Measurements from ENCODE around the gene KAT8.

KAT8 gene

DNA sequence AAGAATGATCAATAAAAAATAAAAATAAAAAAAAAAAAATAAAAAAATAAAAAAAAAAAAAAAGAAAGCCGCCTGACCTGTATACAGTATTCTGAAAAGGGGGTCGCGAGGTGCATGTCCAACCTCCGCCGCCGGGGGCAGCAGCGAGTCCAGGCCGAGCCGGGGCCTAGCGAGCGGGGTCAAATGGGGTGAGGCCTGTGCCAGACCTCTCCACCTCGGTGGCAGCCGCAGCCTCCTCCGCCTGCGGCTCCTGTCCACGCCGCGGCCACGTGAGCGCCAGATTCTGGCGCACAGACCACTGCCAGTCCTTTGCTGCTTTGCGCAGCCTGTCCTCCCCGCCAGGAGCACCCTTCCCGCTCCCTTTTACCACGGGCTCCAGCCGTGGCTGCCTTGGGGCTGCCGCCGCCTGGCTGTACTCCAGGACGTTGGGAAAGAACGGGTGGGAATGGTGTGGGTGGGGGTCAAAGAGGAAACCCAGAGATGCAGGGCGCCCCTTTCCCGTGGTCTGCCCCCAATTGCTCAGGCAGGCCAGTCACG, 11.7 kb upstream of the KAT8 start:
- no peak overlapping the region for H3K4me3 ChIP-seq (ENCODE audit: low read depth, low read length)
- DNase-seq (ENCODE audit: low read depth): no peak

DNA sequence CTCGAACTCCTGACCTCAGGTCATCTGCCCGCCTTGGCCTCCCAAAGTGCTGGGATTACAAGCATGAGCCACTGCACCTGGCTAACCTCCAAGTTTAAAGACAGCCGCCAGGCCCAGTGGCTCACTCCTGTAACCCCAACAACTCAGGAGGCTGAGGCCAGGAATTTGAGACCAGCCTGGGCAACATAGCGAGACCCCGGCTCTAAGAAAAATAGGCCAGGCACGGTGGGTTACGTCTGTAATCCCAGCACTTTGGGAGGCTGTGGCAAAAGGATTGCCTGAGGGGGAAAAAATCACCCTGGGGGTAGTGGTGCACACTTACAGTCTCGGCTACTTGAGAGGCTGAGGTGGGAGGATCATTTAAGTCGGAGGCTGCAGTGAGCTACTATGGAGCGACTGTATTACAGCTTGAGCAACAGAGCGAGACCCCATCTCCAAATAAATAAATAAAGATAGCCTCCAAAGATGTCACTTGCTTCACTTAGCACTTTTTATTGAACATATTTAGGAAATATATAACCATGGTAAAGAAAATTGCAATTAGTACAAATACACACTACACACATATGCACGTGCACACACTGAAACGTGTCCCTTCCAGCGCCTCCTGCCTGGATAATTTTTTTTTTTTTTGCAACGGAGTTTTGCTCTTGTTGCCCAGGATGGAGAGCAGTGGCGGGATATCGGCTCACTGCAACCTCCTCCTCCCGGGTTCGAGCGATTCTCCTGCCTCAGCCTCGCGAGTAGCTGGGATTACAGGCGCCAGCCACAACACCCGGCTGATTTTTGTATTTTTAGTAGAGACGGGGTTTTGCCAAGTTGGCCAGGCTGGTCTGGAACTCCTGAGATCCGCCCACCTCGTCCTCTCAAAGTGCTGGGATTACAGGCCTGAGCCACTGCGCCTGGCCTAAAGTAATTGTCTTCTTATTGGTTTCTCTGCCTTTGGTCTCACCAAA, 10.7 kb upstream of the KAT8 start:
- no peak for DNase-seq (ENCODE audit: low read depth)
- no peak overlapping the region for H3K4me3 ChIP-seq (ENCODE audit: low read depth, low read length)

DNA sequence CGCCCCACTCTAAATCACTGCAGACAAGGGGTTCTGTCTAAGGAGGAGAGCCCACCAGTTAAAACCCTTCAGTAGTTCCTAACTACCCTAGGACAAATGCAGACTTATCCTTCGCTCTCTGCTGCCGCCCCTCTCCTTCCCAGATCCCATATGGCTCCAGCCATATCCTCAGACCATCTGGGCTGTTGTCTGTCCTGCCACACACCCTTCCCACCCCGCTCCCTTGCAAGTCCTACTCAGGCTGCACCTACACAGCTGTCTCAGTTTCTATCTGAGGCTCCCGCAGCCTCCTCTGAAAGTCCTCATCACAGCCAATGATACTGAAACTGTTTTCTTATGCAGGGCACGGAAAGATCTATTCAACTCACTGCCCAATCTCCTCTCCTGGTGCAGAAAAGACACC, 10.0 kb upstream of the KAT8 start:
- no peak for DNase-seq (ENCODE audit: low read depth)
- peak overlapping the region; percentile 98 for H3K4me3 ChIP-seq (ENCODE audit: low read depth, low read length)

DNA sequence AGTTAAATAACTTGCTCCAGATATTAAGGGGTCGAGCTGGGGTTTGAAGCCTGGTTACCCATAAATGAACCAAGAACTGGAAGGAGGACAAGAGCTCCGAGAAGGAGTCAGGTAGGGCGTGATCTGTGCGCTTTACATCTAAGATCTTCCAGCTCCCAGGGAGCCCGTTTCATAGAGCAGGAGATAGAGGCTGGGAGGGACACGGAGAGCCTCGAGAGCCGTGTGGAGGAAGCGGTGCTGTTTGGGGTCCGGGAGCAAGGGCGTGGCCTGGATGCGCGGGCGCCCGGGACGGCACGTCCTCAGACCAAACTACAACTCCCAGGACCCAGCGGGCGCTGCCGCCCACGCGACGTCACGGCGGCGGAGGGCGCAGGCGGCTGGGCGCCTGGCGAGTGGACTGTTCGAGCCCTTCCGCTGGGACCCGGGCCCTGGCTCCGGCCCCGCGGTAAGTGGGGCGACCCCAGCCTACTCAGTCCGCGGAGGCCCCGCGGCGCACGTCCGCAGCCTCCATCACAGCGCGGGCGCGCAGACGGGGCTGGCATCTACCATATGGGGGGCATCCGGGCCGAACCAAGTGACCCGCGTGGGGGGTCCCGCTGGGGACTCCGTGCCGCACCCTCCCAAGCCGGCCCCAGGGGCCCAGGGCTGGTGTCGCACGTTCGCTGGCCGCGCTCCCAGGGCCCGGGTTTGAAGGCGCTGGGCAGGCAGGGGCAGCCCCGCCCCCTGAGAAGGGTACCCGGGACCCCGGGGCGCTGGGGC, 9.2 kb upstream of the KAT8 start, which contains the start of gene BCKDK:
Gene BCKDK, plus strand, starts transcription at position 352 of the 759 bp plus-strand sequence. CDS start 838 bp downstream, outside the sequence.
- peak within 1 kb of the TSS; percentile 98 for H3K4me3 ChIP-seq (ENCODE audit: low read depth, low read length)
- no peak for DNase-seq (ENCODE audit: low read depth)

DNA sequence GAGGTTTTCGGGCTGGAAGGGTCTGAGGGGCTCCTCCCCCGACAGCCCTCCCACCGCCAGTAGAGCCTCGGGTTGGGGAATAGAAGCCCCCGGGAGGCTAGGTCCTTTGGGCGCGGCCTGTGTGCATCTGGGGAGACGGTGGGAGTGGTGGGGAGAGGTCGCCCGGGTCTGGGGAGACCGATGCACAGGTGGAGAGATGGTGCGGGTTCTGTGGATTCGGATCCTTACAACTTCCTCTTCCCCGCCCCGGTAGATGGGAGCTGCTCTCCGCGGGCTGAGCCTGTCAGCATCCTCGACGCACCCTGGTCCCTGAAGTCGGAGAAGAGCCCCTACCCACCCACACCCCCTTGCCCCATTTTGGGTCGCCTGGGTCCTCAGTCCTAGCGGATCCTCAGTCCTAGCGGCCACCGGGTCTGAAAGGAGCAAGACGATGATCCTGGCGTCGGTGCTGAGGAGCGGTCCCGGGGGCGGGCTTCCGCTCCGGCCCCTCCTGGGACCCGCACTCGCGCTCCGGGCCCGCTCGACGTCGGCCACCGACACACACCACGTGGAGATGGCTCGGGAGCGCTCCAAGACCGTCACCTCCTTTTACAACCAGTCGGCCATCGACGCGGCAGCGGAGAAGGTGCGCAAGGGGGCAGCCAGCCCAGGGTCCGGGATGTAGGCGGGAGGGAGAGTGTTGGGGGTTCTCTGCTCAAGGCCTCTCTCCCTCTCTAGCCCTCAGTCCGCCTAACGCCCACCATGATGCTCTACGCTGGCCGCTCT, 8.5 kb upstream of the KAT8 start:
- no peak for DNase-seq (ENCODE audit: low read depth)
- peak overlapping the region; percentile 98 for H3K4me3 ChIP-seq (ENCODE audit: low read depth, low read length)

DNA sequence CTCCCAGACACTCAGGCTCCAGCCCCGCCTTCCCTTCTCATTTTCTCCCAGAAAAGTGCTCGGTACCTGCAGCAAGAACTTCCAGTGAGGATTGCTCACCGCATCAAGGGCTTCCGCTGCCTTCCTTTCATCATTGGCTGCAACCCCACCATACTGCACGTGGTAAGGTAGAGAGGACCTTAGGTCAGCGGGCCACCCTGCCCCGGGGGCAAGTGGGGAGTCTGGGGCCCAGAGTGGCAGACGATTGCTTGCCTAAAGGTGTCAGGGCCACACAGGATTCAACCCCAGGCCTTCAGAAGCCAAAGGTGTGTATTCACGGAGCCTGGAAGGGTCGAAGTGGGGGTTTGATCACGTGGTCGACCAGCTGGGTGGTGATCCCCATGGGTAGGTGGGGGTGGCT, 7.8 kb upstream of the KAT8 start:
- H3K4me3 ChIP-seq (ENCODE audit: low read depth, low read length): peak overlapping the region; percentile 98

DNA sequence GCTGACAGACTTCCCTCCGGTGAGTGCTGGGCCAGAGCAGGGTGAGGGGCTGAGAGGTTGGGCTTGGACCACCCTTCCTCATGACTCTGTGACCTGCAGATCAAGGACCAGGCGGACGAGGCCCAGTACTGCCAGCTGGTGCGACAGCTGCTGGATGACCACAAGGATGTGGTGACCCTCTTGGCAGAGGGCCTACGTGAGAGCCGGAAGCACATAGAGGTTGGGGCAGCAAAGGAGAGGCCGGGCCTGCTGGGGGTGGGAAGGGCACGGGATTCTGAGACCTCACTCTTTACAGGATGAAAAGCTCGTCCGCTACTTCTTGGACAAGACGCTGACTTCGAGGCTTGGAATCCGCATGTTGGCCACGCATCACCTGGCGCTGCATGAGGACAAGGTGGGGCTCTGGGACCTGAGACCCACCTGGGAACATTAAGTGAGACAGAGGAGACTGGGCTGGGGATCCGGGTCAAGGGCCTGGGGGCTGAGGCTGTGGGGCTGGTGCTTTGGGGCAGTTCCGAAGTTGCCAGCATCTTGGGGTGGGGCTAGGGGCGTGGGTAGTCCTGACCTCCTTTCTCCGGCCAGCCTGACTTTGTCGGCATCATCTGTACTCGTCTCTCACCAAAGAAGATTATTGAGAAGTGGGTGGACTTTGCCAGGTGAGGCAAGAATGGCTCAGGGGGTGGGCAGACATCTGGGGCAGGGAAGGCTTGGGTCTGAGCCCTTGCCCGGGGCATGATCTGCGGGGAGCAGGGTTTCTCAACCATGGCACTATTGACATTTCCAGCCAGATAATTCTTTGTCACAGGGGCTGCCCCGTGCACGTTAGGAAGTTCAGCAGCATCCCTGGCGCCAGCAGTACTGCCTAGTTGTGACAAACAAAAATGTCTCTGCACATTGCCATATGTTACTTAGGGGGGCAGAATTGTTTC, 7.1 kb upstream of the KAT8 start:
- DNase-seq (ENCODE audit: low read depth): no peak
- H3K4me3 ChIP-seq (ENCODE audit: low read depth, low read length): no peak overlapping the region

More for the DNA sequence above, 7.8 kb upstream of the KAT8 start:
- DNase-seq (ENCODE audit: low read depth): no peak

DNA sequence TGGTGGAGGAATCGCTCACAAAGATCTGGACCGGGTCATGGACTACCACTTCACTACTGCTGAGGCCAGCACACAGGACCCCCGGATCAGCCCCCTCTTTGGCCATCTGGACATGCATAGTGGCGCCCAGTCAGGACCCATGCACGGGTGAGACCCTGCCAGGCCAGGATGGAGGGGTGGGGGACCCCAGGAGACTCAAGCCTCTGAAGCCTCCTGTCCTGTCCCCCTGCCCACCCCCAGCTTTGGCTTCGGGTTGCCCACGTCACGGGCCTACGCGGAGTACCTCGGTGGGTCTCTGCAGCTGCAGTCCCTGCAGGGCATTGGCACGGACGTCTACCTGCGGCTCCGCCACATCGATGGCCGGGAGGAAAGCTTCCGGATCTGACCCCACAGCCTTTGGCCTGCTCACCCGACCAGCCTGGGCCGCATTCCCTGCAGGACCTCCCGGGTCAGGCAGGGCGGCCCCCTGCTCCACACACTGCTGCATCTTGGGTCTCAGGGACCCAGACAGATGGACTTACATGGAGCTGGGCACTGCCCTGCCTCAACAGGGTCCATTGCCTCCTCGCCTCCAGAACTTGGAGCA, 5.5 kb upstream of the KAT8 start:
- no peak for DNase-seq (ENCODE audit: low read depth)
- no peak overlapping the region for H3K4me3 ChIP-seq (ENCODE audit: low read depth, low read length)

DNA sequence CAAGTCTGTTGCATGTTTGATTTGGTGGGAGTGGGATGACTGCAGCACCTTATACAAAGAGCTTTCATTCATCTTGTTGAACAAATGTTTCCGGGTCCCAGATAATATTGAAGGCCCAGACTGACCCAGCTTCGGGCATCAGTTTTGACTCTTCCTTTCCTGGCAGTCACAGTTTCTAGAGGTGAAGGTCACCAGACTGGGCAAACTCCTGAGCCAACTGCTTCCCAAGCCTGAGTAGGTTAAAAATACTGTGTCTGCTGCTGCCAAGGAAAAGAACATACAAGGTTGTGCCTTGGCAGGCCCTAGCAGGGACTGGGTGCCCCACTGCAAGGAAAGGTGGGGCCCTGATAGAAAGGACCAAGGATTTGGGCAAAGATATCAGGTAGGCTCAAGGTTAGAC, 4.8 kb upstream of the KAT8 start:
- H3K4me3 ChIP-seq (ENCODE audit: low read depth, low read length): no peak overlapping the region
- no peak for DNase-seq (ENCODE audit: low read depth)

DNA sequence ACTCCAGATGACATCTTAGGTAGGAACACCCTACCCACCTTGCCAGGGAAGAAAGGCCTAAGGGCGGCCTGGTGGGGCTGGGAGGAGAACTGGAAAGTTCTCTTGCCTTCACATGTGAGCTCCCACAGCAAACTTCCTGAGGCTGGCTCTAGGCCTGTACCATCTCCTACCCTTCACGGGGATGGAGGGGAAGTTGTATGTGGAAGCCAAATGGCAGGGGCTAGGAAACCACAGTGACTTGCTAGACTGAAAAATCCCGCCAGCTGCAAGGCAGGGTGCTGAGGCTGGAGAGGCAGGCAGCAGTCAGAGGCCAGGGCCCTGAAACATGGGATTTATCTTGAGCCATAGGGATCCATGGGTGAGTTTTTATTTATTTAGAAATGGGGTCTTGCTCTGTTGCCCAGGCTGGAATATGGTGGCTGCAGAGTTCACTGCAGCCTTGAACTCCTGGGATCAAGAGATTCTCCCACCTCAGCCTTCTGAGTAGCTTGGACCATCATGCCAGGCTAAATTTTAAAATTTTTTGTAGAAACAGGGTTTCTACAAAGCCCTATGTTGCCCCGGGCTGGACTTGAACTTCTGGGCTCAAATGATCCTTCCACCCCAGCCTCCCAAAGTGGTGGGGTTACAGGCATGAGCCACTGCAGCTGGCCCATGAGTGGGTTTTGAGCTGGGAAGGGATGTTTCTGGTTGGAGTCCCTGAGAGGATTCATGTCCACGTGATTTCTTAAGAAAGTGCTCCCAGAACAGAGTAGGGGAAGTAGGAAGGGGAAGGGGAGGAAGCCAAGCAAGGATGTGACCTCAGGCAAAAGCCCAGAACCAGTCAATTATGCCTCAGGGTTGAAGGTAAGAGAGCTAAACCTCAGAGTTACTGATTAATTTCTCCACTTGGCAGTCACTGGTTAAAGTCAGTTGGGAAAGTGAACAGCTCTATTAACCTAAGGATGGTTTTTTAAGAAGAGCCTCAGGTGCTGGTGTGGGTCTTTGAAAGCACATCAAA, 4.0 kb upstream of the KAT8 start:
- no peak for DNase-seq (ENCODE audit: low read depth)
- H3K4me3 ChIP-seq (ENCODE audit: low read depth, low read length): no peak overlapping the region

DNA sequence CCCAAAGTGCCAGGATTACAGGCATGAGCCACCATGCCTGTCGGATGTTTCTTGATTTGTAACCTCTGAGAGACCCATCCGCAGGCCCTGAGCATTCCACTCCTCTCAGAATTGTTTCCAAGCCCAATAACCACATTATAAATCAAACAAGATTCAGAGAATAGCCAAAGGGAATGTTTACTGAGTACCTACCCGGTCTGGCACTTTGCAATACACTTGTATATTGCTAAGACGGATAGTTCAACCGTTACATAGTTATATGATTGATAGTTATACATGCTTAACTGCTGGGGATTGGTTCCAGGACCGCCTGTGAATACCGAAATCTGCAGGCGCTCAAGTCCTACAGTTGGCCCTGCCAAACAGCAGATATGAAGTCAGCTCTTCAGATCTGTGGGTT, 3.0 kb upstream of the KAT8 start:
- H3K4me3 ChIP-seq (ENCODE audit: low read depth, low read length): no peak overlapping the region
- no peak for DNase-seq (ENCODE audit: low read depth)

DNA sequence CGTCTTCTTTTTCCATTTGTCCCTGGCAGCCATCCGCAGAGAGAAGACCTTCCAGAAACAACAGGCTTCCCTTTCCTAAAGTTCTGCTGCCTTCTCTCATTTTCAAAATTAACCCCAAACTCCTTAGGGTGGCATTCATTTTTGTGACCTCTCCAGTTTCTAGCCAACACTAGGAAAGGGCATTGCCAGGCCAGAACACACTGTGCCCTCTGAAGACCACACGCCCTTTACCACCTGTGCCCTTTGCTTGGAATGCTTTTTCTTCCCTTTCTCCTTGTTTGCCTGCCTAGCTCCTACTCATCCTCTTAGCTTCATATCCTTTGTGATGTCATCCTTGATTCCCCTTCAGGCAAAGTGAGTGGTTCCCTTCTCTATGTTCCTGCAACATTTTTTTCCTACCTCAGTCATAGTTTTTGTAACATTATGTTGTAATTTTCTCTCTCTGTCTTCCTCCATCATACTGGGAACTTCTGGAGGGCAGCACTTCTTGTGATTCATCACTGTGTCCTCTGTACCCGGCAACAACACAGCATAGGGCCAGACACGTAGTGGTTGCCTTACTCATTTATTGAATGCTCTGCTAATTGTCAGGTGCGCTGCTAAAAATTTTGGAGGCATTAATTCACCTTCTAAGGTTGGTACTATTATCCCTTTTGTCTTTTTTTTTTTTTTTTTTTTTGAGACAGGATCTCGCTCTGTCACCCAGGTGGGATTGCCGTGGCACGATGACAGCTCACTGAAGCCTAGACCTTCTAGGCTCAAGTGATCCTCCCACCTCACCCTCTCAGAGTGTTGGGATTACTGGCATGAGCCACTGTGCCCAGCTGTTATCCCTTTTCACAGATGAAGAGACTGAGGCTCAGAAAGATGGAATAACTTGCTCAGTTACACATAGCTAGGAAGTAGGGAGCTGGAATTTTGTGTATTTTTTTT, 1.0 kb downstream of the KAT8 start:
- H3K4me3 ChIP-seq (ENCODE audit: low read depth, low read length): peak overlapping the region; percentile 67
- peak; percentile 56 for DNase-seq (ENCODE audit: low read depth)

DNA sequence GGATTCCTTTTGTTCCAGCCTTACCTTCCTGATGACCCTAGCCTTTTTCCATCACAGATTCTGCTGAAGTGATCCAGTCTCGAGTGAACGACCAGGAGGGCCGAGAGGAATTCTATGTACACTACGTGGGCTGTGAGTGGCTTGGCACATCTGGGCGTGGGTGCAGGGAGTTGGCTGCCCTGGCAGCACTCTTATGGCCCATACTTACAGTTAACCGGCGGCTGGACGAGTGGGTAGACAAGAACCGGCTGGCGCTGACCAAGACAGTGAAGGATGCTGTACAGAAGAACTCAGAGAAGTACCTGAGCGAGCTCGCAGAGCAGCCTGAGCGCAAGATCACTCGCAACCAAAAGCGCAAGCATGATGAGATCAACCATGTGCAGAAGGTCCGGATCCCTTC, 2.7 kb downstream of the KAT8 start:
- DNase-seq (ENCODE audit: low read depth): no peak
- no peak overlapping the region for H3K4me3 ChIP-seq (ENCODE audit: low read depth, low read length)

DNA sequence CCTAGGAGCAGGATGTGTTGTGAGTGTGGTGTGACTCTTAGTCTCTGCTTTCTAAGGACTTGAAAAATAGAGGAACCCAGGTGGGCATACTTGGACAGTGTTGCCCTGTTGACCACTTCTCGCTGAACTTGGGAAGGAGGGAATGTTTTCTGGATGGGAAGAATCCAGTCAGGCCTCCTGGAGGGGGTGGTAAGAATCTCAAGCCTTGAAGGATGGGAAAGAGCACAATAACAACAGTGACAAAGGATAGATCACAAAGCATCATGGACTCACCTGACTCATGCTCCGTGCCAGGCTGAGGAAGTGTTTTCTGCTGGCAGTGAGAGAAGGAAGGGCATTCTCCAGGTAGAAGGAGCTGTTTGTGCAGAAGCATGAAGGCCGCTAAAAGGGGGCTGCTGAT, 8.4 kb downstream of the KAT8 start:
- H3K4me3 ChIP-seq (ENCODE audit: low read depth, low read length): no peak overlapping the region
- no peak for DNase-seq (ENCODE audit: low read depth)

DNA sequence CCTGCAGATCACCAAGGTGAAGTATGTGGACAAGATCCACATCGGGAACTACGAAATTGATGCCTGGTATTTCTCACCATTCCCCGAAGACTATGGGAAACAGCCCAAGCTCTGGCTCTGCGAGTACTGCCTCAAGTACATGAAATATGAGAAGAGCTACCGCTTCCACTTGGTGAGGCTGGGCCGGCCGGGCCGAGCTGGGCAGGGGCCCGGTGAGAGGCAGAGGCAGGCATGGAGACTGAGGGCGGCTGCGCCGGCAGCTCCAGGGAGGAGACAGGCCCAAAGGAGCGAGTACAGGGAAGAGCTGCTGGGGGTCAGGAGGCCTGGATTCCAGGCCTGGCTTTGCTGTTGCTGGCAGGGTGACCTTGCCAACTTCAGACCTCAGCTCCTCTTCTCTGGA, 9.7 kb downstream of the KAT8 start:
- no peak for DNase-seq (ENCODE audit: low read depth)
- no peak overlapping the region for H3K4me3 ChIP-seq (ENCODE audit: low read depth, low read length)
